K562 (cell line): Measurements from ENCODE around the gene CBX8. TPM values are rescaled to one million over a fixed set of nuclear protein-coding genes. Genes with fewer than 3 reads are reported as not detected.
A peak's percentile ranks its signal among the peaks of the same experiment; 100 is the strongest.

Experiments used
- ATAC-seq: fragments of 200-7000 bp; cut with Tn5 transposase; 3 replicates; pipeline ENCODE4 v1.9.1; 2020; ENCODE audit warnings: moderate library complexity
- BruUV-seq: library from RNA; stranded (reverse); fragments of 400-500 nt; replicated peaks from 2 replicates; lab custom pipeline; 2021; lab: Mats Ljungman, UMichigan
- CTCF ChIA-PET: fragments of 300-600 bp; formaldehyde crosslinking; extraction: SDS; loops from one replicate; lab custom pipeline; 2021; ENCODE audit warnings: low intra/inter-chr PET ratio; lab: Yijun Ruan, JAX
- POLR2A ChIA-PET: fragments of 300-600, 350-650 bp; sonication (Branson Sonifier 250); formaldehyde crosslinking; extraction: SDS; loops from one replicate; lab custom pipeline; 2021; ENCODE audit warnings: antibody characterized with exemption, inconsistent platforms; lab: Yijun Ruan, JAX
- DNase-seq, 4 experiments: peaks; one replicate each; pipeline versions ENCODE4 v3.0.0 to v3.0.0-alpha.2; 2011 to 2018; ENCODE audit warnings: low spot score in 3 of 4, mixed read lengths in 3 of 4; ENCODE audit errors: extremely low read depth in 1 of 4
- FAIRE-seq: peaks from 2 replicates; lab custom pipeline; 2011; peaks lifted over from hg19 to GRCh38; lab: Jason Lieb, UNC
- H2AFZ ChIP-seq: 2 replicates; pipeline ENCODE4 v1.6.0; 2011; ENCODE audit warnings: low read depth, low read length, control low read depth, inconsistent platforms
- H3K27ac ChIP-seq: fragments of 200-600 bp; 3 replicates; pipeline ENCODE4 v1.8.0; 2011; ENCODE audit warnings: low read depth, mild to moderate bottlenecking, control low read depth, inconsistent platforms, low read length, moderate library complexity, mixed read lengths; ENCODE audit errors: extremely low read depth
- H3K27me3 ChIP-seq, 2 experiments: fragments of 300-600 bp in 1 of 2; 2 replicates in 1 of 2; 3 replicates in 1 of 2; pipeline versions ENCODE4 v1.6.0 to v1.8.0; 2011; ENCODE audit warnings: inconsistent platforms in 2 of 2, low read length in 2 of 2, mild to moderate bottlenecking in 1 of 2, mixed read lengths in 1 of 2, moderate library complexity in 1 of 2; ENCODE audit not compliant: control insufficient read depth in 2 of 2, insufficient read depth in 2 of 2
- H3K36me3 ChIP-seq: fragments of 300-600 bp; 3 replicates; pipeline ENCODE4 v1.8.0; 2011; ENCODE audit warnings: mild to moderate bottlenecking, low read length, inconsistent platforms; ENCODE audit not compliant: control insufficient read depth, insufficient read depth
- H3K4me1 ChIP-seq, 2 experiments: fragments of 200-600 bp in 1 of 2; replicated peaks in 1 of 2; 2 replicates in 1 of 2; 3 replicates in 1 of 2; pipeline versions ENCODE4 v1.5.1 to v1.8.0; 2011; ENCODE audit warnings: inconsistent platforms in 2 of 2, low read length in 2 of 2, mild to moderate bottlenecking in 1 of 2, mixed read lengths in 1 of 2, moderate library complexity in 1 of 2; ENCODE audit not compliant: control insufficient read depth in 2 of 2, insufficient read depth in 2 of 2
- H3K4me2 ChIP-seq: 2 replicates; pipeline ENCODE4 v1.6.1; 2011; ENCODE audit warnings: low read length, control low read depth, inconsistent platforms, mixed read lengths; ENCODE audit not compliant: insufficient read depth
- H3K4me3 ChIP-seq: fragments of 200-600 bp; sonication (generic), shearing (Covaris generic); 2 replicates; pipeline ENCODE4 v1.5.1; 2016; ENCODE audit warnings: control low read depth, inconsistent platforms
- H3K79me2 ChIP-seq: fragments of 200-600 bp; 3 replicates; pipeline ENCODE4 v1.8.0; 2011; ENCODE audit warnings: low read length, inconsistent platforms; ENCODE audit not compliant: control insufficient read depth, insufficient read depth
- H3K9ac ChIP-seq, 2 experiments: 2 replicates each; pipeline versions ENCODE4 v1.6.0 to v1.6.1; 2011; ENCODE audit warnings: low read depth in 2 of 2, low read length in 2 of 2, control low read depth in 1 of 2, inconsistent platforms in 1 of 2, mild to moderate bottlenecking in 1 of 2, mixed read lengths in 1 of 2; ENCODE audit not compliant: insufficient read depth in 1 of 2
- H3K9me1 ChIP-seq: one replicate; pipeline ENCODE4 v1.6.0; 2011; ENCODE audit warnings: inconsistent platforms, mild to moderate bottlenecking, low read length, moderate library complexity; ENCODE audit not compliant: control insufficient read depth, insufficient read depth
- H3K9me3 ChIP-seq: replicated peaks from 2 replicates; pipeline ENCODE4 v1.5.1; 2011; ENCODE audit warnings: low read depth, low read length, inconsistent platforms; ENCODE audit not compliant: control insufficient read depth, insufficient read depth
- H4K20me1 ChIP-seq: replicated peaks from 2 replicates; pipeline ENCODE4 v1.6.1; 2011; ENCODE audit warnings: low read length, inconsistent platforms, mixed read lengths; ENCODE audit not compliant: control insufficient read depth, insufficient read depth
- ARID1B ChIP-seq: fragments of 450-650 bp; IDR thresholded peaks from 2 replicates; pipeline ENCODE4 v1.6.1; 2016; ENCODE audit warnings: antibody characterized with exemption, mild to moderate bottlenecking, inconsistent platforms
- ATF7 ChIP-seq: fragments of 450-650 bp; IDR thresholded peaks from 2 replicates; pipeline ENCODE4 v1.7.1; 2014; ENCODE audit warnings: mild to moderate bottlenecking, moderate library complexity
- BRD9 ChIP-seq: fragments of 450-650 bp; IDR thresholded peaks from 2 replicates; pipeline ENCODE4 v1.6.1; 2018; ENCODE audit warnings: low read depth; ENCODE audit not compliant: partially characterized antibody
- CC2D1A ChIP-seq: fragments of 450-650 bp; IDR thresholded peaks from 2 replicates; pipeline ENCODE4 v1.6.1; 2017; ENCODE audit warnings: mild to moderate bottlenecking
- CREB3L1 ChIP-seq: fragments of 450-650 bp; IDR thresholded peaks from 2 replicates; pipeline ENCODE4 v1.6.1; 2014; ENCODE audit warnings: low read depth, mild to moderate bottlenecking, moderate library complexity, borderline replicate concordance
- GABPA ChIP-seq: fragments of 200-800 bp; sonication (Bioruptor generic); conservative IDR thresholded peaks from 2 replicates; pipeline ENCODE4 v1.6.1; 2016; ENCODE audit warnings: low read depth, missing genetic modification characterization, missing compliant biosample characterization
- KLF16 ChIP-seq: IDR thresholded peaks from 2 replicates; pipeline ENCODE4 v1.6.1; 2016; ENCODE audit warnings: antibody characterized with exemption
- PHF21A ChIP-seq: fragments of 450-650 bp; IDR thresholded peaks from 2 replicates; pipeline ENCODE4 v1.6.1; 2017; ENCODE audit warnings: low read depth, borderline replicate concordance
- RBM39 ChIP-seq: fragments of 200-400 bp; formaldehyde crosslinking; optimal IDR thresholded peaks from 2 replicates; pipeline ENCODE3; 2018; ENCODE audit warnings: low read depth, low read length
- TEAD1 ChIP-seq, 2 experiments: fragments of 450-650 bp in 1 of 2; sonication (generic) in 1 of 2; formaldehyde crosslinking; IDR thresholded peaks; 2 replicates each; pipeline versions ENCODE4 v1.4.0 to v1.8.0; 2020 to 2022; ENCODE audit warnings: mild to moderate bottlenecking in 2 of 2, missing genetic modification reagents in 1 of 2
- WHSC1 ChIP-seq: IDR thresholded peaks from one replicate; pipeline ENCODE4 v1.6.1; 2012; ENCODE audit warnings: low read length, control low read depth, inconsistent platforms
- ZC3H4 ChIP-seq: sonication (generic); formaldehyde crosslinking; IDR thresholded peaks from 2 replicates; pipeline ENCODE4 v1.9.0; 2021; ENCODE audit warnings: missing genetic modification reagents, borderline replicate concordance
- ZNF197 ChIP-seq: fragments of 200-800 bp; sonication (Bioruptor generic); IDR thresholded peaks from 2 replicates; pipeline ENCODE4 v1.6.1; 2016; ENCODE audit warnings: low read depth, missing genetic modification characterization, missing compliant biosample characterization
- ZNF445 ChIP-seq: fragments of 250-450 bp; sonication (Bioruptor Pico); IDR thresholded peaks from 2 replicates; pipeline ENCODE4 v1.4.0; 2020; ENCODE audit warnings: low read depth, mild to moderate bottlenecking, moderate library complexity
- ZNF707 ChIP-seq: fragments of 250-450 bp; sonication (Bioruptor Pico); conservative IDR thresholded peaks from 2 replicates; pipeline ENCODE4 v1.8.0; 2022; ENCODE audit warnings: inconsistent platforms, mild to moderate bottlenecking, moderate library complexity
- WGBS: fragments of 100-300 bp; shearing (Covaris generic); methylation state at CpG from one replicate; pipeline ENCODE4 v1.1.6; 2016; ENCODE audit warnings: low coverage, mixed read lengths; ENCODE audit not compliant: insufficient coverage; ENCODE audit errors: missing lambda C conversion rate; 5-methylcytosine and 5-hydroxymethylcytosine counted together
- in situ Hi-C: fragments of 300-500 bp; cut with MboI; formaldehyde crosslinking; loops from 4 replicates; pipeline ENCODE4 v1.15.0; 2018; ENCODE audit warnings: inconsistent platforms, mixed read lengths
- intact Hi-C: fragments of 100-400 bp; cut with micrococcal nuclease; formaldehyde crosslinking; loops from 2 replicates; pipeline ENCODE4 v1.14.2; 2022
- polyA plus RNA-seq, 8 experiments: library from polyadenylated mRNA; depleted of rRNA in 4 of 8; stranded (reverse) in 5 of 8; unstranded in 3 of 8; fragments of >200 nt; fragmentation: Nextera tagmentation in 2 of 8; fragmentation: Illumina TruSeq in 1 of 8; extraction: Ambion mirVana in 2 of 8; extraction: Trizol in 1 of 8; gene quantifications; 2 replicates each; pipeline versions ENCODE4 v1.2.1 to v1.2.3, GENCODE V29; 2011 to 2014; ENCODE audit warnings: inconsistent platforms in 1 of 8, missing spikeins in 1 of 8
- total RNA-seq, 7 experiments: library from RNA; depleted of rRNA in 6 of 7; stranded (reverse); fragments of >200 nt in 6 of 7; fragmentation: Illumina TruSeq in 2 of 7; extraction: Trizol in 2 of 7; gene quantifications; 2 replicates each; pipeline versions ENCODE4 v1.2.1 to v1.2.3, GENCODE V29; 2011 to 2021; ENCODE audit warnings: low replicate concordance in 1 of 7

The CBX8 gene
- total and polyA plus RNA-seq, 9 of the 15 experiments (the other 6 are each of a cell fraction or from before 2014, with no cell fraction given), result 0.08 to 11.9 (median 2.6) TPM

- no peak for DNase-seq
- no peaks in the 10 kb centered on the region for H3K36me3 ChIP-seq
- H3K27ac ChIP-seq, result no peak overlapping the region
- no peak overlapping the region for H3K4me3 ChIP-seq
- TF ChIP-seq CC2D1A (no peak), WHSC1 (no peak), GABPA (tag) (no peak), ZNF445 (no peak), ATF7 (no peak), PHF21A (no peak), RBM39 (no peak), ZC3H4 (CRISPR knock-in tag) (no peak), BRD9 (no peak), ARID1B (no peak), CREB3L1 (no peak), TEAD1 (CRISPR knock-in tag; IDR thresholded peaks at IDR 0.05) (no peak), ZNF197 (CRISPR knock-in tag) (no peak), ZNF707 (CRISPR knock-in tag) (no peak), KLF16 (no peak)
- TF ChIP-seq, all 486 proteins: peak for 0
- intact Hi-C loops (loop anchor here (2.0 to 10.0 kb wide), 3 partner anchors 40 to 228 kb away; partner anchors contain the start of gene CBX4), in situ Hi-C loops (loop anchor here (5.0 to 10.0 kb wide), 2 partner anchors 45 to 168 kb away; no protein-coding TSS in a partner anchor)
- Histone ChIP-seq H3K79me2 (no peaks in the 10 kb centered on the region), H3K27me3 (no peaks in the 10 kb centered on the region), H3K9me1 (no peaks in the 10 kb centered on the region), H3K4me2 (no peak overlapping the region), H3K4me1 (peaks cover 18 to 24% of the 10 kb centered on the region in 2 experiments), H3K9ac (peak overlapping the region in 1 of 2 experiments; percentile 59; a peak in 1 of 4 replicates), H4K20me1 (0 out of 2 replicates have a peak, but pooled peaks cover 3% of the 10 kb centered on the region), H3K9me3 (no peaks in the 10 kb centered on the region), H2AFZ (no peak overlapping the region; the same call in 1 of the 2 replicates)
- ATAC-seq (no peak), FAIRE-seq (peak; percentile 32)
- whole genome bisulfite sequencing, result 55% methylated on average over 13 of the region's 22 CpGs
- no TSS peak for BruUV-seq
- ChIA-PET POLR2A (interaction anchor here (0.7 to 1.5 kb wide), 2 partner anchors 47 to 256 kb away, joined by 3 read pairs; no protein-coding TSS in a partner anchor), CTCF (interaction anchor here (0.5 to 2.3 kb wide), 5 partner anchors 31 to 169 kb away, joined by 3 to 12 read pairs (median 5); partner anchors contain the start of gene CBX2)
These were observed 49.9 kb downstream of the CBX8 start for GRCh38 chr17:79746889-79747507.
